B cell (primary cell): ENCODE results near the gene RAI1. TPM values are rescaled to one million over a fixed set of nuclear protein-coding genes. Genes with fewer than 3 reads are reported as not detected.

Source experiments
- ATAC-seq: fragments of 200-7000 bp; cut with Tn5 transposase; one replicate; pipeline ENCODE4 v1.10.0; 2021; ENCODE audit warnings: low read depth, mild to moderate bottlenecking, moderate number of reproducible peaks, moderate library complexity
- CTCF ChIA-PET: fragments of 350-600 bp; sonication (Branson Sonifier 250); formaldehyde crosslinking; loops from one replicate; lab custom pipeline; 2021; ENCODE audit warnings: antibody characterized with exemption, inconsistent platforms; lab: Charles Lee
- POLR2A ChIA-PET: fragments of 350-600 bp; sonication (Branson Sonifier 250); formaldehyde crosslinking; loops from one replicate; lab custom pipeline; 2021; ENCODE audit warnings: antibody characterized with exemption; lab: Charles Lee
- DNase-seq: peaks from one replicate; pipeline ENCODE4 v3.0.0; 2013
- H2AFZ ChIP-seq: 2 replicates; pipeline ENCODE4 v1.6.1; 2012; ENCODE audit warnings: mild to moderate bottlenecking, low read depth, low read length; ENCODE audit not compliant: insufficient read depth, poor library complexity, severe bottlenecking
- H3K27ac ChIP-seq, 2 donors: 1 replicate in 1 of 2; 2 replicates in 1 of 2; pipeline ENCODE4 v1.5.1; 2012 to 2013; ENCODE audit warnings: low read length in 2 of 2, mild to moderate bottlenecking in 2 of 2, moderate library complexity in 1 of 2
- H3K27me3 ChIP-seq, 4 experiments: fragments of 200-600 bp in 1 of 4; sonication (generic) in 1 of 4; replicated peaks in 1 of 4; 1 replicate in 2 of 4; 2 replicates in 2 of 4; pipeline versions ENCODE4 v1.6.1 to v1.7.0; 2013 to 2016; ENCODE audit warnings: low read length in 3 of 4, mild to moderate bottlenecking in 2 of 4, mixed read lengths in 1 of 4, moderate library complexity in 1 of 4; ENCODE audit not compliant: insufficient read depth in 4 of 4, control insufficient read depth in 3 of 4; ENCODE audit errors: control extremely low read depth in 1 of 4
- H3K36me3 ChIP-seq, 2 experiments: replicated peaks in 1 of 2; 1 replicate in 1 of 2; 2 replicates in 1 of 2; pipeline versions ENCODE4 v1.6.1 to v1.7.1; 2013; ENCODE audit warnings: low read length in 1 of 2; ENCODE audit not compliant: insufficient read depth in 2 of 2, control insufficient read depth in 1 of 2; ENCODE audit errors: control extremely low read depth in 1 of 2, extremely low read depth in 1 of 2
- H3K4me1 ChIP-seq, 2 donors: fragments of 200-600 bp in 1 of 2; sonication (generic) in 1 of 2; 1 replicate in 1 of 2; 2 replicates in 1 of 2; pipeline versions ENCODE4 v1.5.1 to v1.6.1; 2013 to 2017; ENCODE audit warnings: low read length in 2 of 2; ENCODE audit not compliant: control insufficient read depth in 2 of 2, insufficient read depth in 2 of 2
- H3K4me2 ChIP-seq: replicated peaks from 2 replicates; pipeline ENCODE3; 2012; ENCODE audit warnings: mild to moderate bottlenecking, low read depth, low read length; ENCODE audit not compliant: poor library complexity, severe bottlenecking
- H3K4me3 ChIP-seq, 5 experiments: fragments of 200-600 bp in 1 of 5; sonication (generic) in 1 of 5; 1 replicate in 3 of 5; 2 replicates in 2 of 5; pipeline versions ENCODE4 v1.5.1 to v1.7.0; 2011 to 2016; ENCODE audit warnings: low read length in 4 of 5, mild to moderate bottlenecking in 4 of 5, low read depth in 2 of 5, control low read depth in 1 of 5, moderate library complexity in 1 of 5; ENCODE audit not compliant: insufficient read depth in 1 of 5; ENCODE audit errors: control extremely low read depth in 1 of 5, extremely low read depth in 1 of 5
- H3K79me2 ChIP-seq: fragments of 200-600 bp; sonication (generic); one replicate; pipeline ENCODE4 v1.6.0; 2016; ENCODE audit warnings: low read length; ENCODE audit not compliant: control insufficient read depth, insufficient read depth
- H3K9ac ChIP-seq: fragments of 200-600 bp; sonication (generic); 2 replicates; pipeline ENCODE4 v1.6.1; 2017; ENCODE audit warnings: mild to moderate bottlenecking, low read length, moderate library complexity
- H3K9me3 ChIP-seq, 3 donors: one replicate each; pipeline versions ENCODE4 v1.6.1 to v1.7.1; 2013; ENCODE audit warnings: low read length in 2 of 3; ENCODE audit not compliant: control insufficient read depth in 2 of 3, insufficient read depth in 1 of 3; ENCODE audit errors: control extremely low read depth in 1 of 3
- H4K20me1 ChIP-seq: 2 replicates; pipeline ENCODE4 v1.6.0; 2012; ENCODE audit warnings: mild to moderate bottlenecking, low read length; ENCODE audit not compliant: insufficient read depth, control insufficient read depth, poor library complexity, severe bottlenecking
- H3K27ac Mint-ChIP-seq: one replicate; pipeline ENCODE4 v1.8.0; 2021; ENCODE audit warnings: mixed read lengths
- H3K27me3 Mint-ChIP-seq: one replicate; pipeline ENCODE4 v1.8.0; 2021; ENCODE audit warnings: mixed read lengths
- H3K4me1 Mint-ChIP-seq: one replicate; pipeline ENCODE4 v1.8.0; 2021; ENCODE audit warnings: mixed read lengths
- H3K4me3 Mint-ChIP-seq: one replicate; pipeline ENCODE4 v1.8.0; 2021; ENCODE audit warnings: mixed read lengths
- H3K9me3 Mint-ChIP-seq: one replicate; pipeline ENCODE4 v1.8.0; 2022; ENCODE audit warnings: mixed read lengths; ENCODE audit not compliant: insufficient read depth
- EZH2 ChIP-seq: IDR thresholded peaks from 2 replicates; pipeline ENCODE4 v1.6.1; 2012; ENCODE audit warnings: borderline replicate concordance, low read depth, mild to moderate bottlenecking, moderate library complexity, low read length; ENCODE audit not compliant: insufficient read depth, poor library complexity, severe bottlenecking
- WGBS: methylation state at CpG from one replicate; pipeline ENCODE4 v1.1.5; 2013; ENCODE audit warnings: missing lambda C conversion rate; ENCODE audit not compliant: insufficient coverage; 5-methylcytosine and 5-hydroxymethylcytosine counted together
- intact Hi-C: fragments of 100-400 bp; cut with micrococcal nuclease; formaldehyde crosslinking; loops from one replicate; pipeline ENCODE4 v1.10.0; 2022
- polyA plus RNA-seq: library from polyadenylated mRNA; depleted of rRNA; stranded (reverse); fragments of >200 nt; gene quantifications from 2 replicates; pipeline ENCODE4 v1.2.3, GENCODE V29; 2012
- total RNA-seq, 2 donors: library from RNA; stranded (reverse); fragments of 120-200 nt in 1 of 2; gene quantifications; 1 replicate in 1 of 2; 2 replicates in 1 of 2; pipeline versions ENCODE4 v1.2.3 to v1.2.4, GENCODE V29; 2013 to 2022
- TF ChIP-seq, protein P1 (sequence below): fragments of 200-600 bp; IDR thresholded peaks from one replicate; pipeline ENCODE4 v1.8.0; 2022; ENCODE audit warnings: antibody characterized with exemption, mild to moderate bottlenecking

RAI1 gene
- total and polyA plus RNA-seq, 2 donors (not counting 1 experiment from before 2014, with no cell fraction given), result 4.7 to 34.0 TPM

DNA sequence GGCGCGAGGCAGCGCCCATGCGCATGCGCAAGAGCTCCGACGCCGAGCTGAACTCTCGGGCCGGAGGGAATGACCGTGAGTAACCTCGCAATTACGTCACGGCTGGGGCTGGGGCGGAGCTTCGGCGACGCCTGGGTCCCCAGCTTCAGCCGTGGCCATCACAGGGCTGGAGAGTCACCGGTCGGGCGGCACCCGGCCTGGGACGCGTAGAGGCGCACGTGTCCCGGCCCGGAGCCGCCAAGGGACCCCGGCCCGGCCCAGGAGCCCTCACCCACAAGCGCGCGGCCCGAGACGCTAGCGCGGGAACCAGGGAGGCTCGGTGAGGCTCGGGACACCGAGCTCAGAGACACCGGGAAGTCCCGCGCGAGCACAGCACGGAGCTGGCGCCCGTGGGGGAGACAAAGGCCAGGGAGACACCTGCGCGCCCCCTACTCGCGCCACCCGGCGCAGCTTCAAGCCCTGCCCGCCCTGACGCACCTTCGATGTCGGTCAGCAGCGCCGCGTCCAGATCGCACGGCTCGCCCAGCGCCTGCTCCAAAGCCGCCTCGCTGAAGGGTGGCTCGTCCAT is 155.1 kb downstream of the RAI1 start:
- H3K79me2 ChIP-seq, result peaks cover 31% of the 10 kb centered on the region
- ChIA-PET CTCF (interaction anchor here (0.9 to 2.5 kb wide), 11 partner anchors 10 to 157 kb away, joined by 3 to 11 read pairs (median 5); no protein-coding TSS in a partner anchor), POLR2A (interaction anchor here (0.9 to 1.5 kb wide), 9 partner anchors 10 to 154 kb away, joined by 3 to 5 read pairs (median 3); partner anchors contain the start of genes DRC3 and TOM1L2)
- under 1% methylated on average over 69 of the region's 69 CpGs for WGBS
- peak overlapping the region; percentile 23 to 91 (median 89) for H3K4me3 ChIP-seq
- TF ChIP-seq EZH2, result no peak
- TF ChIP-seq, protein P1, sequence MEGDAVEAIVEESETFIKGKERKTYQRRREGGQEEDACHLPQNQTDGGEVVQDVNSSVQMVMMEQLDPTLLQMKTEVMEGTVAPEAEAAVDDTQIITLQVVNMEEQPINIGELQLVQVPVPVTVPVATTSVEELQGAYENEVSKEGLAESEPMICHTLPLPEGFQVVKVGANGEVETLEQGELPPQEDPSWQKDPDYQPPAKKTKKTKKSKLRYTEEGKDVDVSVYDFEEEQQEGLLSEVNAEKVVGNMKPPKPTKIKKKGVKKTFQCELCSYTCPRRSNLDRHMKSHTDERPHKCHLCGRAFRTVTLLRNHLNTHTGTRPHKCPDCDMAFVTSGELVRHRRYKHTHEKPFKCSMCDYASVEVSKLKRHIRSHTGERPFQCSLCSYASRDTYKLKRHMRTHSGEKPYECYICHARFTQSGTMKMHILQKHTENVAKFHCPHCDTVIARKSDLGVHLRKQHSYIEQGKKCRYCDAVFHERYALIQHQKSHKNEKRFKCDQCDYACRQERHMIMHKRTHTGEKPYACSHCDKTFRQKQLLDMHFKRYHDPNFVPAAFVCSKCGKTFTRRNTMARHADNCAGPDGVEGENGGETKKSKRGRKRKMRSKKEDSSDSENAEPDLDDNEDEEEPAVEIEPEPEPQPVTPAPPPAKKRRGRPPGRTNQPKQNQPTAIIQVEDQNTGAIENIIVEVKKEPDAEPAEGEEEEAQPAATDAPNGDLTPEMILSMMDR, result no peak
- no peaks in the 10 kb centered on the region for H3K9me3 ChIP-seq
- Mint-ChIP-seq H3K4me1 (peaks cover 61% of the 10 kb centered on the region), H3K4me3 (peak overlapping the region; percentile 88), H3K27me3 (no peaks in the 10 kb centered on the region), H3K9me3 (no peaks in the 10 kb centered on the region), H3K27ac (peak overlapping the region; percentile 91)
- H3K4me2 ChIP-seq, result peak overlapping the region; percentile 94
- peak overlapping the region; percentile 93 to 97 for H3K27ac ChIP-seq
- peaks cover 45 to 64% of the 10 kb centered on the region in 2 donors for H3K4me1 ChIP-seq
- H4K20me1 ChIP-seq, result peaks cover 40% of the 10 kb centered on the region
- DNase-seq (peak; percentile 98), ATAC-seq (peak; percentile 69)
- H2AFZ ChIP-seq, result peak overlapping the region; percentile 11
- peak overlapping the region; percentile 97 for H3K9ac ChIP-seq
- no peaks in the 10 kb centered on the region for H3K36me3 ChIP-seq
- H3K27me3 ChIP-seq, result no peaks in the 10 kb centered on the region
- intact Hi-C loops, result loop anchor here (1.0 to 10.0 kb wide), 8 partner anchors 13 to 864 kb away; partner anchors contain the start of genes ALKBH5, ATPAF2, COPS3 and GID4
